Neural progenitor cell (in vitro differentiated cells): Measurements from ENCODE around the gene NT5C2. TPM values are rescaled to one million over a fixed set of nuclear protein-coding genes. Genes with fewer than 3 reads are reported as not detected.
A peak's percentile ranks its signal among the peaks of the same experiment; 100 is the strongest.

Source experiments
- DNase-seq: peaks from one replicate; pipeline ENCODE4 v3.0.0-alpha.2; 2016; ENCODE audit warnings: low spot score
- H2AFZ ChIP-seq: fragments of 200-600 bp; sonication (generic); replicated peaks from 2 replicates; pipeline ENCODE4 v1.6.1; 2016; ENCODE audit warnings: antibody characterized with exemption
- H3F3A ChIP-seq: fragments of 200-600 bp; sonication (generic); 2 replicates; pipeline ENCODE4 v1.6.1; 2016; ENCODE audit warnings: antibody characterized with exemption, low read depth
- H3K27ac ChIP-seq: fragments of 200-600 bp; sonication (generic); 2 replicates; pipeline ENCODE4 v1.5.1; 2016; ENCODE audit warnings: mild to moderate bottlenecking
- H3K27me3 ChIP-seq: fragments of 200-600 bp; sonication (generic); 2 replicates; pipeline ENCODE4 v1.6.1; 2016; ENCODE audit warnings: mild to moderate bottlenecking, moderate library complexity
- H3K36me3 ChIP-seq: fragments of 200-600 bp; sonication (generic); 2 replicates; pipeline ENCODE4 v1.5.1; 2016
- H3K4me1 ChIP-seq: fragments of 200-600 bp; sonication (generic); 2 replicates; pipeline ENCODE4 v1.6.1; 2016; ENCODE audit warnings: mixed run types
- H3K4me2 ChIP-seq: fragments of 200-600 bp; sonication (generic); 2 replicates; pipeline ENCODE4 v1.6.1; 2016
- H3K4me3 ChIP-seq: fragments of 200-600 bp; sonication (generic); 2 replicates; pipeline ENCODE4 v1.5.1; 2016
- H3K79me2 ChIP-seq: fragments of 200-600 bp; sonication (generic); 2 replicates; pipeline ENCODE4 v1.6.1; 2016; ENCODE audit warnings: low read depth
- H3K9ac ChIP-seq: fragments of 200-600 bp; sonication (generic); 2 replicates; pipeline ENCODE4 v1.6.1; 2016
- H3K9me3 ChIP-seq: fragments of 200-600 bp; sonication (generic); 2 replicates; pipeline ENCODE4 v1.5.1; 2016; ENCODE audit warnings: low read depth
- H4K20me1 ChIP-seq: fragments of 200-600 bp; sonication (generic); 2 replicates; pipeline ENCODE4 v1.6.1; 2016; ENCODE audit warnings: low read depth
- H3K27ac Mint-ChIP-seq: 3 replicates; pipeline ENCODE4 v1.8.0; 2021; ENCODE audit warnings: mixed read lengths
- H3K27me3 Mint-ChIP-seq: 2 replicates; pipeline ENCODE4 v1.8.0; 2022; ENCODE audit warnings: low read depth, mild to moderate bottlenecking, inconsistent platforms, moderate library complexity, mixed read lengths; ENCODE audit not compliant: insufficient read depth
- H3K36me3 Mint-ChIP-seq: 3 replicates; pipeline ENCODE4 v1.8.0; 2021; ENCODE audit warnings: mixed read lengths
- H3K4me1 Mint-ChIP-seq: 3 replicates; pipeline ENCODE4 v1.8.0; 2021; ENCODE audit warnings: mixed read lengths
- H3K4me3 Mint-ChIP-seq: 3 replicates; pipeline ENCODE4 v1.8.0; 2021; ENCODE audit warnings: mild to moderate bottlenecking, moderate library complexity, mixed read lengths
- H3K9me3 Mint-ChIP-seq: 3 replicates; pipeline ENCODE4 v1.8.0; 2020; ENCODE audit warnings: mixed read lengths
- EZH2 ChIP-seq: fragments of 200-600 bp; sonication (generic); IDR thresholded peaks from 2 replicates; pipeline ENCODE4 v1.6.1; 2017; ENCODE audit warnings: antibody characterized with exemption, mild to moderate bottlenecking, moderate library complexity
- EZH2phosphoT487 ChIP-seq: fragments of 200-600 bp; sonication (generic); IDR thresholded peaks from 2 replicates; pipeline ENCODE4 v1.6.1; 2017; ENCODE audit warnings: antibody characterized with exemption
- total RNA-seq: library from RNA; depleted of rRNA; stranded (reverse); fragments of >200 nt; gene quantifications from 2 replicates; pipeline ENCODE4 v1.2.3, GENCODE V29; 2015; ENCODE audit warnings: low replicate concordance
- TF ChIP-seq, protein P1 (sequence below): fragments of 200-600 bp; sonication (generic); IDR thresholded peaks from 2 replicates; pipeline ENCODE4 v1.5.1; 2017; ENCODE audit warnings: antibody characterized with exemption, mild to moderate bottlenecking

Gene NT5C2
- total RNA-seq, 1 donor from 2014 or later, result 63.6 TPM

DNA sequence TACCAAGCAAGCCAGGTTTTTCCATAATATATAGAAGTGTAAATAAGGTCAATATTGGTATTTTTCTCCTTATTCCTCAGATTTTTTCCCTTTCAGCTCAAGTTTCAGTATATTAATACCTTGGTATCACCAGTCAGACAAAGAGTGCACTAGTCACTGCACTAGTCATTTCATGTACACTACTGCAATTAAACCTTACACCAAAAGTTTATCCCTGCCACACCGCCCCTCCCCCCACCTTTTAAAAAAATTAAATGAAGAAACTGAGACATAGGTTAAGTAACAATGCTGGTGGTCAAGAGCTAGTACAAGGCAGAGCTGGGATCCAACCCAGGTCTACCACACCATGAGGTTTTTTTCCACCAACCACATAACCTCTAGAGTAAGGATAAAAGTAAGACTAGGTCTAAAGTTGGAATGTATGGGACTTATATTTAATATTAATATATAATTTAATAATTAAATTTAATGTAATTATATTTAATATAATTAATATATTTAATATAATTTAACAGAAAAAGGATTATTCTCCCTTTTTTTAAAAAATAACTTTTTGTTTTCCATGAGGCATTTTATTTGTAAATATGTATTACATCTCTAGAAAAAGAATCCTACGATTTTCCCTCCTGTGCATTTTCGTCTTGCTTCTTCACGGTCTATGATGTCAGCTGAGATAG lies 68.5 kb downstream of the NT5C2 start:
- peaks cover 22% of the 10 kb centered on the region for H3K4me1 ChIP-seq
- no peak overlapping the region for H3K27ac ChIP-seq
- TF ChIP-seq, protein P1, sequence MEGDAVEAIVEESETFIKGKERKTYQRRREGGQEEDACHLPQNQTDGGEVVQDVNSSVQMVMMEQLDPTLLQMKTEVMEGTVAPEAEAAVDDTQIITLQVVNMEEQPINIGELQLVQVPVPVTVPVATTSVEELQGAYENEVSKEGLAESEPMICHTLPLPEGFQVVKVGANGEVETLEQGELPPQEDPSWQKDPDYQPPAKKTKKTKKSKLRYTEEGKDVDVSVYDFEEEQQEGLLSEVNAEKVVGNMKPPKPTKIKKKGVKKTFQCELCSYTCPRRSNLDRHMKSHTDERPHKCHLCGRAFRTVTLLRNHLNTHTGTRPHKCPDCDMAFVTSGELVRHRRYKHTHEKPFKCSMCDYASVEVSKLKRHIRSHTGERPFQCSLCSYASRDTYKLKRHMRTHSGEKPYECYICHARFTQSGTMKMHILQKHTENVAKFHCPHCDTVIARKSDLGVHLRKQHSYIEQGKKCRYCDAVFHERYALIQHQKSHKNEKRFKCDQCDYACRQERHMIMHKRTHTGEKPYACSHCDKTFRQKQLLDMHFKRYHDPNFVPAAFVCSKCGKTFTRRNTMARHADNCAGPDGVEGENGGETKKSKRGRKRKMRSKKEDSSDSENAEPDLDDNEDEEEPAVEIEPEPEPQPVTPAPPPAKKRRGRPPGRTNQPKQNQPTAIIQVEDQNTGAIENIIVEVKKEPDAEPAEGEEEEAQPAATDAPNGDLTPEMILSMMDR, result no peak
- TF ChIP-seq EZH2phosphoT487, result no peak
- TF ChIP-seq EZH2, result no peak
- H3K36me3 ChIP-seq, result no peaks in the 10 kb centered on the region
- DNase-seq, result no peak
- no peak overlapping the region for H3K4me3 Mint-ChIP-seq
- peaks cover 14% of the 10 kb centered on the region for H3K4me1 Mint-ChIP-seq
- peaks cover 6% of the 10 kb centered on the region for H3K27me3 Mint-ChIP-seq
- H2AFZ ChIP-seq, result no peak overlapping the region
- H3K27ac Mint-ChIP-seq, result no peak overlapping the region
- H3K4me2 ChIP-seq, result no peak overlapping the region
- H3K27me3 ChIP-seq, result no peaks in the 10 kb centered on the region
- H3K9ac ChIP-seq, result no peak overlapping the region
- H3K4me3 ChIP-seq, result no peak overlapping the region
- H3K36me3 Mint-ChIP-seq, result peaks cover 16% of the 10 kb centered on the region
- no peaks in the 10 kb centered on the region for H3K79me2 ChIP-seq
- no peaks in the 10 kb centered on the region for H3F3A ChIP-seq
- H3K9me3 ChIP-seq, result no peaks in the 10 kb centered on the region
- H4K20me1 ChIP-seq, result peaks cover 4% of the 10 kb centered on the region
- peaks cover 5% of the 10 kb centered on the region for H3K9me3 Mint-ChIP-seq

DNA sequence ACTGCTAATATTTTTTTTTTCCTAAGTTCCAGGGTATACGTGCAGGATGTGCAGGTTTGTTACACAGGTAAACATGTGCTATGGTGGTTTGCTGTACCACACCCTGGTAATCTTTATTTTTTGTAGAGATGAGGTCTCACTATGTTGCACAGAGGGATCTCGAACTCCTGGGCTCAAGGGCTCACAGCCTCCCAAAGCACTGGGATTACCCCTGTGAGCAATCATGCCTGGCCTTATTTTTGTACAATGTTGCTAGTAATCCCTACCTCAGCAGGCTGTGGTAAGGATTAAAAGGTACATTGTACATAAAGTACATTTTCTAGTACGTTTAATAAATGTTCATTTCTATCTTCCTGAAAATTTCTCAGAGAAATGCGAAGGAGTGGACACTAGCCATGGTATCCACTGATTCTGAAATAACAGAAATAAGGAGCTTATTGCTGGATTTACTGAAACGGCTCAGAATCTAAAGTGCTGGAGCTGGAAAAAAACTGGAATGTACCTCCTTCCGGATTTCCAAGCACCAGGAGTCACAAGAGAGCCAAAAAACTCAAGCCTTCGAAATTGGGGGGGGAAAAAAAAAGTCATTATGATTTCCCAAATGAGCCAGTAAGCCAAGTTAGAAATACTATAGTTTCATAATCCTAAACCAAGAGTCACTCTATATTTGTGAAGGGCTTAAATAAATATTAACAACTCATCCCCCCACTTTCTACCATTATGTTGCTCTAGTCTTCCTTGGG lies 69.6 kb downstream of the NT5C2 start:
- Mint-ChIP-seq H3K27ac (no peak overlapping the region), H3K4me1 (peaks cover 14% of the 10 kb centered on the region), H3K9me3 (peaks cover 5% of the 10 kb centered on the region), H3K36me3 (peaks cover 16% of the 10 kb centered on the region), H3K4me3 (no peak overlapping the region), H3K27me3 (peaks cover 6% of the 10 kb centered on the region)
- Histone ChIP-seq H3K4me3 (no peak overlapping the region), H3K27me3 (no peaks in the 10 kb centered on the region), H3F3A (no peaks in the 10 kb centered on the region), H3K27ac (no peak overlapping the region), H2AFZ (no peak overlapping the region), H4K20me1 (peaks cover 4% of the 10 kb centered on the region), H3K9ac (no peak overlapping the region), H3K79me2 (no peaks in the 10 kb centered on the region), H3K4me2 (no peak overlapping the region), H3K9me3 (no peaks in the 10 kb centered on the region), H3K36me3 (no peaks in the 10 kb centered on the region), H3K4me1 (peaks cover 22% of the 10 kb centered on the region)
- peak; percentile 21 for DNase-seq
- TF ChIP-seq EZH2phosphoT487 (no peak), EZH2 (no peak)
- TF ChIP-seq, protein P1, result no peak

DNA sequence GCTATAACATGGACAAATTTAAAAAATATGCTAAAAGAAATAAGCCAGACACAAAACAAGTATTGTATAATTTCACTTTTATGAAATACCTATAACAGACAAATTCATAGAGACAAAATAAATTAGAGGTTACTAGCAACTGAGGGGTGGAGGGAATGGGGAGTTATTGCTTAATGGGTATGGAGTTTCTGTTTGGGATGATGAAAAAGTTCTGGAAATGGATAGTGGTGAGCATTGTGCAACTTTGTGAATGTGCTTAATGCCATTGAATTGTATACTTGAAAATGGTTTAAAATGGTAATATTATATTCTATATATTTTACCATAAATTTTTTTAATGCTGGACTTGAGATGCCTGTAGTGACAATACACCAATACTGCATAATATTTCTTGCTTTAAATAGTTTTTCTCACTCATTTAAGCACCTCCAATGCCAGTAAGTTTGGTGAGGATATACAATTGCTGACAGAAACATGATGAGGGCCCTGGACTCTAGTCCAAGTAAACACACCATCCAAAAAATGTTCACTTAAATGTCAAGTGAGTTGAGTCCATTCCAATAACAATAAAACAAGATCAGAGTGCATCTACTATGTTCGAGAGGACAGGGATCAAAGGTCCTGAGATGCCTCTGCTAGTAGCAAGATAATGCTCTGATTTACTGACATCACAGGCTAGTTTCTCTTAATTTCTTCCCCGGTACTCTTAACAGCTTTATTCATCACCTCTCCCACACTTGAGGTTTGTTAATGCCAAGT lies 71.9 kb downstream of the NT5C2 start:
- no peak for DNase-seq
- Mint-ChIP-seq H3K27ac (no peak overlapping the region), H3K27me3 (peaks cover 3% of the 10 kb centered on the region), H3K4me3 (no peak overlapping the region), H3K4me1 (peaks cover 14% of the 10 kb centered on the region), H3K9me3 (no peaks in the 10 kb centered on the region), H3K36me3 (peaks cover 9% of the 10 kb centered on the region)
- Histone ChIP-seq H3K9me3 (no peaks in the 10 kb centered on the region), H3K4me2 (no peak overlapping the region), H4K20me1 (peaks cover 4% of the 10 kb centered on the region), H3K36me3 (no peaks in the 10 kb centered on the region), H2AFZ (no peak overlapping the region), H3K27me3 (no peaks in the 10 kb centered on the region), H3K4me3 (no peak overlapping the region), H3K79me2 (peaks cover 4% of the 10 kb centered on the region), H3F3A (no peaks in the 10 kb centered on the region), H3K9ac (no peak overlapping the region), H3K4me1 (peaks cover 22% of the 10 kb centered on the region), H3K27ac (no peak overlapping the region)
- TF ChIP-seq EZH2phosphoT487, result no peak
- no peak for TF ChIP-seq EZH2
- TF ChIP-seq, protein P1, result no peak
